Activated CD4-positive, alpha-beta memory T cell treated with anti-CD3 and anti-CD28 coated beads, Interleukin-2, amount 10 ng/mL, durations not matched to agents 7 days and 5 days (primary cell): ENCODE data around the gene APC. TPM values are rescaled to one million over a fixed set of nuclear protein-coding genes. Genes with fewer than 3 reads are reported as not detected.
"Not testable (repeated sequence)": the region's sequence is repeated elsewhere in the genome, so short reads cannot be mapped to it uniquely, and the experiment has no call there.

ENCODE experiments used
- CTCF ChIA-PET: fragments of 350-600 bp; sonication (Branson Sonifier 250); formaldehyde crosslinking; loops from one replicate; lab custom pipeline; 2021; ENCODE audit warnings: antibody characterized with exemption, inconsistent platforms; lab: Charles Lee
- POLR2A ChIA-PET: fragments of 350-600 bp; sonication (Branson Sonifier 250); formaldehyde crosslinking; loops from one replicate; lab custom pipeline; 2021; ENCODE audit warnings: antibody characterized with exemption; lab: Charles Lee
- DNase-seq: peaks from one replicate; pipeline ENCODE4 v3.0.0-alpha.2; 2020
- H3K27ac Mint-ChIP-seq: one replicate; pipeline ENCODE4 v1.8.0; 2021; ENCODE audit warnings: mild to moderate bottlenecking, mixed read lengths
- H3K27me3 Mint-ChIP-seq: one replicate; pipeline ENCODE4 v1.8.0; 2021; ENCODE audit warnings: mixed read lengths
- H3K36me3 Mint-ChIP-seq: one replicate; pipeline ENCODE4 v1.8.0; 2021; ENCODE audit warnings: low read depth, mixed read lengths
- H3K4me1 Mint-ChIP-seq: one replicate; pipeline ENCODE4 v1.8.0; 2021; ENCODE audit warnings: mixed read lengths
- H3K4me3 Mint-ChIP-seq: one replicate; pipeline ENCODE4 v1.8.0; 2021; ENCODE audit warnings: mild to moderate bottlenecking, mixed read lengths
- H3K9me3 Mint-ChIP-seq: one replicate; pipeline ENCODE4 v1.8.0; 2021; ENCODE audit warnings: mixed read lengths
- total RNA-seq, 2 experiments: library from RNA; stranded (reverse); gene quantifications; one replicate each; pipeline ENCODE4 v1.2.3, GENCODE V29; 2021

Gene APC
- total RNA-seq, 2 experiments from 2014 or later = 21.7 to 21.9 TPM

DNA sequence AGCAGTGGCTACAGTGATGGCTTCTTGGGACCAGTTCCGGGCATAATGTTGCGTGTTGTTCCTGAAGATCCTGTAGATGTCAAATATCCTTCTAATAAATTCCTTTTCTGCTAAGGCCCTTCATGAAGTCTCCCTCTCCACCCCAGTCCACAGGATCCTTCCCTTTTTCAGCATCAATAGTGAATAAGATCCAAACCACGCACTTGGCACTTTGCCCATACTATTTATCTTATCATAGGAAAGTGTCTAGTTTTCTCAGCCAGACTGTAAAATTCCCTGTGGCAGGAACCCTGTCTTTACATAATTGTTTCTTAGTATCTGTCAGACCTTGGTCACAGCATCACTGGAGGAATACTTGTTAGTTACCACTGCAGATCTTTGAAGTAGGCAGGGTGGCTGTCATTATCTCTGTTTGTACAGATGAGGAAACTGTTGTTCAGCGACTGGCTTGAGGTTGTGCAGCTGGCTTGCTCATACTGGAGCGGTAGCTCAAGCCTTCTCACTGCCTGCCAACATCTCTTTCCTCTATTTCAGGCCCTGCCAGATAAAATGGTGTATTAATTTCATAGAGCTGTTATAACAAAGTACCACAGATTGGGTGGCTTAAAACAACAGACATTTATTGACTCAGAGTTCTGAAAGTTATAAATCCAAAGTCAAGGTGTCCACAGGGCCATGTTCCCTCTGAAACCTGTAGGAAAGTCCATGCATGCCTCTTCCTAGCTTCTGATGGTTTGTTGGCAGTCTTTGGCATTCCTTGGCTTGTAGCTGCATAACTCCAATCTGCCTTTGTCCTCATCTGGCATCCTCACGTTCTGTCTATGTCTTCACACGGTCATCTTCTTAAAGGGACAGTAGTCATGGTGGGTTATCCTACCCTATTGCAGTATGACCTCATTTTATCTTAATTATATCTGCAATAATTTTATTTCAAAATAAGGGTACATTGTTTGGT, 33.5 kb upstream of the APC start:
- Mint-ChIP-seq H3K27me3 (peaks cover 17% of the 10 kb centered on the region), H3K27ac (no peak overlapping the region), H3K36me3 (peaks cover 7% of the 10 kb centered on the region), H3K4me1 (peaks cover 20% of the 10 kb centered on the region), H3K4me3 (no peak overlapping the region), H3K9me3 (no peaks in the 10 kb centered on the region)
- ChIA-PET CTCF (no interaction called here), POLR2A (no interaction called here)
- no peak for DNase-seq

DNA sequence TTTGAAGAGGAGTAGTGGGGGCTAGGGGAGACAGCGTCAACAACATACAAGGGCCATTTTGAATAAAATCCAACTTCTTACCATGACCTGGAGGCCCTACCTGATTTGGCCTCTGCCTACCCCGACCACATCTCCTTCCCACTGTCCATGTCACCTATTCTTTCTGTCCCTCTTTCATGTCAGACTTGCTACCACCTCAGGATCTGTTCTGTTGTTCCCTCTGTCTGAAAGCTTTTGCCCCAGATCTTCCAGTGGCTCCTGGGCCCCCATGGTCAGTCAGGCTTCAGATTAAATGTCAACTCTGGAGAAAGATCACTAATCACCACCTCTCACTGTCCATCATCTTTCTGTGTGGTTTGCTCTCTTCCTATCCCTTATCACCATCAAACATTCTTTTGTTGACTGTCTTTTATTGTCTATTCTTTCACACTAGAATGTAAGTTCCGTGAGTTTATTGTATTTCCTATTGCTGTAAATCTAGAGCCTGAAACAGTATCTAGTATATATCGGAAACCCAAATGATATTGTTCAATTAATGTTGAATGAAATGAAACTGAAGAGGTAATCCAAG, 31.2 kb upstream of the APC start:
- H3K27ac Mint-ChIP-seq = peak overlapping the region; percentile 72
- H3K4me3 Mint-ChIP-seq = peak overlapping the region; percentile 90
- H3K9me3 Mint-ChIP-seq = no peaks in the 10 kb centered on the region
- peaks cover 33% of the 10 kb centered on the region for H3K4me1 Mint-ChIP-seq
- peaks cover 15% of the 10 kb centered on the region for H3K36me3 Mint-ChIP-seq
- CTCF ChIA-PET = no interaction called here
- DNase-seq = no peak
- POLR2A ChIA-PET = interaction anchor here (1.4 to 3.1 kb wide), 4 partner anchors 7 to 215 kb away, joined by 3 to 13 read pairs (median 5); partner anchors contain the start of genes APC, REEP5 and SRP19
- peaks cover 5% of the 10 kb centered on the region for H3K27me3 Mint-ChIP-seq

DNA sequence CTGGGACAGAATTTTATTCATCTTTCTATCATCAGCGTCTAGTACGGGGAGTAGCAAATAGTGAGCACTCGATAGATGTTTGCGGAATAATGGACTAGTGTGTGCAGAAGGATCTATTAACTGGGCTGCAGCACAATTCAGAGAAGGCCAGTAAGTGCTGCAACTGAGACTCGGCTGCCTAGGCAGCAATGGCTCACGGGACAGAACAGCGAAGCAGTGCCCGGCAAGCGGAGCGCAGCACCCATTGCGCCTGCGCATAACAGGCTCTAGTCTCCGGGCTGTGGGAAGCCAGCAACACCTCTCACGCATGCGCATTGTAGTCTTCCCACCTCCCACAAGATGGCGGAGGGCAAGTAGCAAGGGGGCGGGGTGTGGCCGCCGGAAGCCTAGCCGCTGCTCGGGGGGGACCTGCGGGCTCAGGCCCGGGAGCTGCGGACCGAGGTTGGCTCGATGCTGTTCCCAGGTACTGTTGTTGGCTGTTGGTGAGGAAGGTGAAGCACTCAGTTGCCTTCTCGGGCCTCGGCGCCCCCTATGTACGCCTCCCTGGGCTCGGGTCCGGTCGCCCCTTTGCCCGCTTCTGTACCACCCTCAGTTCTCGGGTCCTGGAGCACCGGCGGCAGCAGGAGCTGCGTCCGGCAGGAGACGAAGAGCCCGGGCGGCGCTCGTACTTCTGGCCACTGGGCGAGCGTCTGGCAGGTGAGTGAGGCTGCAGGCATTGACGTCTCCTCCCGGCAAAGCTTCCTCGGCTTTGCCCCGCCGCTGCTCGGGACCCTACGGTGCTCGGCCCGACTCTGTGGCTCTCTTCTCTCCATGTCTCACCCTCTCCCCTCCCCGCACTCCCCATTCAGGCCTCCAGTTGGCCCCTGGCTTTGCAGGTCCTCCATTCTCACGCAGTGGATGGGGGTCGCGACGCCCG, 30.2 kb upstream of the APC start:
- Mint-ChIP-seq H3K4me3 (peak overlapping the region; percentile 90), H3K4me1 (peaks cover 35% of the 10 kb centered on the region), H3K36me3 (peaks cover 18% of the 10 kb centered on the region), H3K27ac (peak overlapping the region; percentile 72), H3K9me3 (no peaks in the 10 kb centered on the region), H3K27me3 (peaks cover 3% of the 10 kb centered on the region)
- ChIA-PET CTCF (interaction anchor here (0.9 to 2.4 kb wide), 3 partner anchors 16 to 50 kb away, joined by 3 to 10 read pairs (median 3); no protein-coding TSS in a partner anchor), POLR2A (interaction anchor here (0.9 to 3.1 kb wide), 9 partner anchors 8 to 269 kb away, joined by 3 to 21 read pairs (median 5); partner anchors contain the start of genes APC, DCP2, REEP5 and SRP19)
- peak; percentile 97 for DNase-seq

DNA sequence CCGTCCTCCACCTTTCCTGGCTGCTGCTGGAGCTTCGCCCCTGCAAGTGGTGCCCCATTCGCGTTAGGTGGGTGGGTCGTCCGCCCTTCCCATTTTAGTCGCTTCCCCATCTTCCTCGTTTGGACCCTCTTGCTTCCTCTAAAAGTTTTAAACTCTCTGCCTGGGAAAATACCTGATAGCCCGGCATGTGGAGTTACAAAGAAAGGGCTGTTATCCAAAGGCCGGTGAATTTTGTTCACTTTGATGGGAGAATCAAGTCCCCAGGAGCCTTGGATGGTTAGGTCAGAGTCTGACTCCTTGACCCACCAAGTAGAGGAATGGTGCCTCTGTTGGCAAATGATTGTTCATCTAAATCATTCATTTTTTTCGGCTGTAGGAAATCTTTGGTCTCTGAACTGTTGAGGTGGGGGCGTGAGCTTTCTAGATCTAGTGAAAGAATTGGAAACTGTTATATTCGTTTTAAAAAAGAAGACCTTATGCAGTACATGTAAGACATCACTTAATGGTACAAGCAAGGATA, 29.5 kb upstream of the APC start:
- ChIA-PET POLR2A (interaction anchor here (0.9 to 3.1 kb wide), 8 partner anchors 9 to 268 kb away, joined by 3 to 21 read pairs (median 6); partner anchors contain the start of genes APC, DCP2 and SRP19), CTCF (interaction anchor here (0.9 to 2.4 kb wide), 7 partner anchors 15 to 156 kb away, joined by 3 to 10 read pairs (median 5); partner anchors contain the start of gene APC)
- no peaks in the 10 kb centered on the region for H3K9me3 Mint-ChIP-seq
- H3K36me3 Mint-ChIP-seq = peaks cover 22% of the 10 kb centered on the region
- peak overlapping the region; percentile 90 for H3K4me3 Mint-ChIP-seq
- peaks cover 3% of the 10 kb centered on the region for H3K27me3 Mint-ChIP-seq
- H3K4me1 Mint-ChIP-seq = peaks cover 35% of the 10 kb centered on the region
- DNase-seq = no peak
- H3K27ac Mint-ChIP-seq = peak overlapping the region; percentile 72

DNA sequence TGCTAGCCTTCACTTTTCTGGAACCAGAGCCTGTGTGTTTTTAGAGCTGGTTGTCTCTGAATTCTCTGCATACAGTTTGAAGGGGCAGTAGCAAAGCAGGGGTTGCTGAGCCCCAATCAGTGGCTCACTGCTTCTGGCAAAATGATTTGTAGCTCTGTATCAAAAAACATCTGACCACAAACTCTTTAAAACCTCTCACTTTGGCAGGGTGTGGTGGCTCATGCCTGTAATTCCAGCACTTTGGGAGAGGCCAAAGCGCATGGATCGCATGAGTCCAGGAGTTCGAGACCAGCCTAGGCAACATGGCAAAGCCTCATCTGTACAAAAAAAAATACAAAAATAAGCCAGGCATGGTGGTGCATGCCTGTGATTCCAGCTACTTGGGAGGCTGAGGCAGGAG, 28.3 kb upstream of the APC start:
- ChIA-PET CTCF (interaction anchor here (1.1 to 2.4 kb wide), 5 partner anchors 14 to 139 kb away, joined by 4 to 10 read pairs (median 5); partner anchors contain the start of gene APC), POLR2A (interaction anchor here (0.6 to 3.0 kb wide), 2 partner anchors 152 to 267 kb away, joined by 3 to 21 read pairs; partner anchors contain the start of genes DCP2 and SRP19)
- Mint-ChIP-seq H3K4me1 (peaks cover 35% of the 10 kb centered on the region), H3K27me3 (no peaks in the 10 kb centered on the region), H3K27ac (no peak overlapping the region), H3K9me3 (no peaks in the 10 kb centered on the region), H3K36me3 (peaks cover 23% of the 10 kb centered on the region), H3K4me3 (no peak overlapping the region)
- no peak for DNase-seq

DNA sequence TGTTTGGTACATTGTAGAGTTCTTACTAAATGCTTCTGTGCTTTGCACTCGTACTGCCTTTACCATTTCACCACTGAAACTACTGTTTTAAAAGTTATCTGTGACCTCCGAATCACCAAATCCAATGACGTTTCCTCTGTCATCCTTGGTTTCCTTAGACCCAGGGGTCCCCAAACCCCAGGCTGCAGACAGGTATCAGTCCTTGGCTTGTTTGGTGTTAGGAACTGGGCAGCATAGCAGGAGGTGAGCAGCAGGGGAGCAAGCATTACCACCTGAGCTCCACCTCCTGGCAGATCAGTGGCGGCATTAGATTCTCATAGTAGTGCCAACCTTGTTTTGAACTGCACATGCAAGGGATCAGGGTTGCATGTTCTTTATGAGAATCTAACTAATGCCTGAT, 26.8 kb upstream of the APC start:
- ChIA-PET CTCF (interaction anchor here (1.2 kb wide), 1 partner anchor 46 kb away, joined by 4 read pairs; no protein-coding TSS in a partner anchor), POLR2A (no interaction called here)
- Mint-ChIP-seq H3K4me1 (peaks cover 35% of the 10 kb centered on the region), H3K36me3 (peaks cover 23% of the 10 kb centered on the region), H3K4me3 (no peak overlapping the region), H3K27ac (no peak overlapping the region), H3K9me3 (no peaks in the 10 kb centered on the region), H3K27me3 (no peaks in the 10 kb centered on the region)
- no peak for DNase-seq

DNA sequence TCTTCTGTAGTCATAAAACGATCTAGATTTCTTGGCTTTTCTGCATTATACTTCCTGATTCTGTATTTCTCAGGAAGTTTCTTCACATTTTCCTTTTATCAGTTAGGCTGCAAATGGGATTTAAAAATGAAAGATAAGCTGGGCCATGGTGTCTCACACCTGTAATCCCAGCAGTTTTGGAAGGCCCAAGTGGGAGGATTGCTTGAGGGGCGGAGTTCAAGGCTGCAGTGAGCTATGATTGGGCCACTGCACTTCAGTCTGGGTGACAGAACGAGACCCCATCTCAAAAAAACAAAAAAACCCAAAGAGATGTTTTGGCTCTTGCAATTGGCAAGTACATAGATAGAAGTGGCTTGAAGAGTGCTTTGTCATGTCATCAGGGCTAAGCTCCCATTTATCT, 26.2 kb upstream of the APC start:
- peaks cover 23% of the 10 kb centered on the region for H3K36me3 Mint-ChIP-seq
- H3K9me3 Mint-ChIP-seq = no peaks in the 10 kb centered on the region
- peaks cover 34% of the 10 kb centered on the region for H3K4me1 Mint-ChIP-seq
- H3K27ac Mint-ChIP-seq = no peak overlapping the region
- ChIA-PET POLR2A (no interaction called here), CTCF (no interaction called here)
- no peak overlapping the region for H3K4me3 Mint-ChIP-seq
- no peaks in the 10 kb centered on the region for H3K27me3 Mint-ChIP-seq
- DNase-seq = no peak

DNA sequence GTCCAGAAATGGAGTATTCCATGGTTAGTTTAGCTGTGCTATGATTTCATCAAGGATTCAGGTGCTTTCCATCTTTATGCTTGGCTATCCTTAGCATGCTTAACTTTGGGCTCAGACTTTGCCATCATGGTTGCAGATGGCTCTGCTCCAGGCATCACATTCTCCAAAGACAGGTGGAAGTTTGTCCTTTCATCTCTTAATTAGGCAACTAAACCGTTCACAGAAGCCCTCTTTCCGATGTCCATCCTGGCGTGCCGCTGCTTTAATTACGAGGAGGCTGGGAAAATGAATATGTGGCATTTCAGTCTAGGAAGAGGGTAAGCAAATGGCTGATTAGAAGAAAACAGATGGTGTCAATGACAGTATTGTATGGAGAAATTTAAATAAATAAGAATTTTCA, 24.5 kb upstream of the APC start:
- no peak for DNase-seq
- ChIA-PET POLR2A (no interaction called here), CTCF (no interaction called here)
- Mint-ChIP-seq H3K36me3 (peaks cover 16% of the 10 kb centered on the region), H3K9me3 (no peaks in the 10 kb centered on the region), H3K27me3 (no peaks in the 10 kb centered on the region), H3K4me3 (no peak overlapping the region), H3K27ac (no peak overlapping the region), H3K4me1 (peaks cover 27% of the 10 kb centered on the region)

DNA sequence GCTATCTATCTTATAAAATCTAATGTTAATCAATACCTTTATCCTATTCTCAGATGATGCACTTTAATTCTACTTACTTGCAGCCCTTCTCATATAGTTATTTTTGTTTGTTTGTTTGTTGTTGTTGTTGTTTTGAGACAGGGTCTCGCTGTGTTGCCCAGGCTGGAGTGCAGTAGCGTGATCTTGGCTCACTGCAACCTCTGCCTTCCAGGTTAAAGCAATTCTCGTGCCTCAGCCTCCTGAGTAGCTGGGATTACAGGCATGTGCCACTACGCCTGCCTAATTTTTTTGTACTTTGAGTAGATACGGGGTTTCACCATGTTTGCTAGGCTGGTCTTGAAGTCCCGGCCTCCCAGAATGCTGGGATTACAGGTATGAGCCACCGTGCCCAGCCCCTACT, 20.8 kb upstream of the APC start:
- DNase-seq, H3K4me3 Mint-ChIP-seq, H3K27me3 Mint-ChIP-seq, H3K27ac Mint-ChIP-seq, POLR2A ChIA-PET, H3K36me3 Mint-ChIP-seq, CTCF ChIA-PET, H3K9me3 Mint-ChIP-seq: not testable (repeated sequence)
- peaks cover 13% of the 10 kb centered on the region for H3K4me1 Mint-ChIP-seq

DNA sequence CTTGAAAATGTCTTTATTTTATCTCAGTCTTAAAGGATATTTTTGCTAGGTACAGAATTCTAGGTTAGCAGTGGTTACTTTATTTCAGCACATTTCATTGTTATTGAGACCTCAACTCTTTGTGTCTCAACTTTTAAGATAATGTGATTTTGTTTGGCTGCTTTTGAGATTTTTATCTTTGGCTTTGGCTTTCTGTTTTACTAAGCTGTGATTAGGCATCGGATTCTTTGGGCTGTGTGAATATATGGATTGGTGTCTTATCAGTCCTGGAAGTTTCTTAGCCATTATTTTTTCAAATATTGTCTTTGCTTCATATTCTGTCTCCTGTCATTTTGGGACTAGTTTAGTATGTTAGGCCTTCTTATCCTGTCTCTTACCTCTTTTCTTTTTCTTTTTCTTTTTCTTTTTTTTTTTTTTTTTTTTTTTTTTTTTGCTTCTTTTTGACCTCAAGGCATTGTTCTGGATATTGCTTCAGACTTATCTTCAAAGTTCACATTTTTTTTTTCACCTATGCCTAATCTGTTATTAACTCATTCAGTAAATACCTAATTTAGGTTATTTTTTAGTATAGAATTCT, 20.1 kb upstream of the APC start:
- CTCF ChIA-PET = no interaction called here
- POLR2A ChIA-PET = no interaction called here

DNA sequence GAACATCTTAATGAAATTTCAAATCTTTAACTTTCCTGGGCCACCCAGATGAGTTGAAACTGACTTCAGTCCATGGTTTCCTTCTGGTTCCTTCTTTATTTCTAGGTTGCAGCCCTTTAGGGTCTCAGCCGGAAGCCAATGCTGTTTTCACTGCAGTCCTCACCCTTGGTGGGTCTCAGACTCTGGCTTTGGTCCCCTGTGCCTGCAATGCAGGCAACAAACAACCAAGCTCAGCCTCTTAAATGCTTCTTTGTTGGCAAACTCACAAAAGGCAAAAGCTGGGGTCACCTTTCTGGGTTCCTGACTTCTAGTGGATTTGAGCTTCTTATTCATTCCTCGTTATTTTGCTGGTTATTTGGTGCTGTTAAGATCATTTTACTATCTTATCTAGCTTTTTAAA, 19.3 kb upstream of the APC start:
- Mint-ChIP-seq H3K4me3 (no peak overlapping the region), H3K27me3 (no peaks in the 10 kb centered on the region), H3K4me1 (peaks cover 13% of the 10 kb centered on the region), H3K27ac (no peak overlapping the region), H3K36me3 (peaks cover 4% of the 10 kb centered on the region), H3K9me3 (no peaks in the 10 kb centered on the region)
- POLR2A ChIA-PET = no interaction called here
- no peak for DNase-seq
- CTCF ChIA-PET = no interaction called here

More for the DNA sequence above, 20.1 kb upstream of the APC start:
- Mint-ChIP-seq H3K36me3 (peaks cover 7% of the 10 kb centered on the region), H3K4me1 (peaks cover 13% of the 10 kb centered on the region), H3K27me3 (no peaks in the 10 kb centered on the region), H3K4me3 (no peak overlapping the region), H3K9me3 (no peaks in the 10 kb centered on the region), H3K27ac (no peak overlapping the region)
- no peak for DNase-seq

DNA sequence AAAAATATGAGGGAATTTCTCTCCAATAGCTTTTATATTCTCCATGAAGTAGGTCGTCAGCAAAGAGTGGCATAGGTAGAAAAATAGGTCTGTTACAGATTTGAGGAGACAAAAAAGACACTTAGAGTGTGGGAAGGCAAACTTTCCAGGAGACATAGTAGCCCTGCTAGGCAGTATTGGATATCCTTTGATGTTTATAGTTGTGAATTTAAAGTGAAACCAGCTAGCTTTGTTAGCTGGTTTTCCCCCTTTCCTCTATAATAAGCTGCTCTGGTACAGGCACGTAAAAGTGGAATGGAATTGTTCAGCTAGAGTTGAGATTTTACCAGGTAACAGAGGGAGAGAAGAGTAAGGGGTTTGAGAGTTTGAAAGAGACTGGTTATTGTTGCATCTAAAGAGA, 17.1 kb upstream of the APC start:
- POLR2A ChIA-PET = interaction anchor here (2.0 kb wide), 1 partner anchor 13 kb away, joined by 6 read pairs; no protein-coding TSS in a partner anchor
- no peaks in the 10 kb centered on the region for H3K9me3 Mint-ChIP-seq
- CTCF ChIA-PET = no interaction called here
- peaks cover 4% of the 10 kb centered on the region for H3K36me3 Mint-ChIP-seq
- no peak overlapping the region for H3K4me3 Mint-ChIP-seq
- H3K4me1 Mint-ChIP-seq = peaks cover 13% of the 10 kb centered on the region
- H3K27me3 Mint-ChIP-seq = no peaks in the 10 kb centered on the region
- no peak overlapping the region for H3K27ac Mint-ChIP-seq
- DNase-seq = no peak
